HepG2 (cell line): ENCODE measurements around the gene ZNF629. TPM values are rescaled to one million over a fixed set of nuclear protein-coding genes. Genes with fewer than 3 reads are reported as not detected.

Experiments
- ATAC-seq: fragments of 200-7000 bp; cut with Tn5 transposase; 3 replicates; pipeline ENCODE4 v1.9.1; 2020; ENCODE audit warnings: mild to moderate bottlenecking, moderate library complexity
- BruUV-seq: library from RNA; stranded (reverse); fragments of 400-500 nt; replicated peaks from 2 replicates; lab custom pipeline; 2021; lab: Mats Ljungman, UMichigan
- CTCF ChIA-PET: fragments of 300-600 bp; formaldehyde crosslinking; extraction: SDS; loops from one replicate; lab custom pipeline; 2021; ENCODE audit warnings: low total read pairs, inconsistent platforms, low intra/inter-chr PET ratio; lab: Yijun Ruan, JAX
- POLR2A ChIA-PET: fragments of 350-600 bp; sonication (Branson Sonifier 250); formaldehyde crosslinking; loops from one replicate; lab custom pipeline; 2020; ENCODE audit warnings: antibody characterized with exemption, inconsistent platforms; lab: Yijun Ruan, JAX
- DNase-seq: peaks from one replicate; pipeline ENCODE4 v3.0.0-alpha.2; 2015; ENCODE audit warnings: low spot score
- FAIRE-seq: peaks from 3 replicates; lab custom pipeline; 2011; peaks lifted over from hg19 to GRCh38; lab: Jason Lieb, UNC
- H2AFZ ChIP-seq: one replicate; pipeline ENCODE4 v1.6.1; 2011; ENCODE audit warnings: low read length, inconsistent platforms
- H3K27ac ChIP-seq: fragments of 300-600 bp; 3 replicates; pipeline ENCODE4 v1.8.0; 2011; ENCODE audit warnings: mixed run types, mild to moderate bottlenecking, mixed read lengths, low read length, inconsistent platforms; ENCODE audit not compliant: insufficient read depth; ENCODE audit errors: extremely low read length
- H3K27me3 ChIP-seq, 2 experiments: fragments of 200-600 bp in 1 of 2; 2 replicates in 1 of 2; 3 replicates in 1 of 2; pipeline versions ENCODE4 v1.6.0 to v1.8.0; 2011; ENCODE audit warnings: low read length in 2 of 2, mild to moderate bottlenecking in 2 of 2, moderate library complexity in 2 of 2, inconsistent platforms in 1 of 2; ENCODE audit not compliant: insufficient read depth in 2 of 2, control insufficient read depth in 1 of 2
- H3K36me3 ChIP-seq, 2 experiments: fragments of 200-600 bp in 1 of 2; replicated peaks in 1 of 2; 2 replicates in 1 of 2; 3 replicates in 1 of 2; pipeline versions ENCODE4 v1.5.1 to v1.8.0; 2011; ENCODE audit warnings: low read length in 2 of 2, inconsistent platforms in 1 of 2; ENCODE audit not compliant: insufficient read depth in 2 of 2, control insufficient read depth in 1 of 2
- H3K4me1 ChIP-seq: 2 replicates; pipeline ENCODE4 v1.5.1; 2012; ENCODE audit warnings: low read length, inconsistent platforms; ENCODE audit not compliant: insufficient read depth
- H3K4me2 ChIP-seq: 2 replicates; pipeline ENCODE4 v1.6.0; 2011; ENCODE audit warnings: low read depth, low read length, inconsistent platforms
- H3K4me3 ChIP-seq, 3 experiments: fragments of 200-600 bp in 1 of 3; sonication (generic), shearing (Covaris generic) in 1 of 3; replicated peaks in 1 of 3; 2 replicates each; pipeline ENCODE4 v1.5.1; 2011 to 2016; ENCODE audit warnings: low read length in 3 of 3, inconsistent platforms in 2 of 3, low read depth in 2 of 3, mild to moderate bottlenecking in 2 of 3, control low read depth in 1 of 3, mixed read lengths in 1 of 3; ENCODE audit not compliant: insufficient read depth in 1 of 3
- H3K79me2 ChIP-seq: one replicate; pipeline ENCODE4 v1.6.1; 2011; ENCODE audit warnings: low read length, inconsistent platforms; ENCODE audit not compliant: insufficient read depth
- H3K9ac ChIP-seq: 2 replicates; pipeline ENCODE4 v1.6.0; 2011; ENCODE audit warnings: mild to moderate bottlenecking, low read depth, low read length, inconsistent platforms; ENCODE audit not compliant: insufficient read depth
- H3K9me3 ChIP-seq: 2 replicates; pipeline ENCODE4 v1.5.1; 2012; ENCODE audit warnings: mild to moderate bottlenecking, low read length
- H4K20me1 ChIP-seq: 2 replicates; pipeline ENCODE4 v1.6.0; 2011; ENCODE audit warnings: inconsistent platforms, mild to moderate bottlenecking, low read length, moderate library complexity; ENCODE audit not compliant: insufficient read depth
- AGO2 ChIP-seq: fragments of 200-400 bp; formaldehyde crosslinking; optimal IDR thresholded peaks from 2 replicates; pipeline ENCODE3; 2017; ENCODE audit warnings: mild to moderate bottlenecking, low read depth, low read length, moderate library complexity
- EED ChIP-seq: sonication (generic); formaldehyde crosslinking; IDR thresholded peaks from 2 replicates; pipeline ENCODE4 v1.5.0; 2020; ENCODE audit warnings: mild to moderate bottlenecking, missing genetic modification reagents
- POLR2A ChIP-seq, 2 experiments: IDR thresholded peaks; 2 replicates each; pipeline ENCODE4 v1.6.1; 2011; ENCODE audit warnings: low read depth in 2 of 2, low read length in 2 of 2, mild to moderate bottlenecking in 1 of 2, moderate library complexity in 1 of 2; ENCODE audit not compliant: insufficient read depth in 1 of 2
- RFX3 ChIP-seq: IDR thresholded peaks from 2 replicates; pipeline ENCODE4 v1.6.1; 2016; ENCODE audit warnings: missing biosample characterization, missing genetic modification reagents
- STAT5B ChIP-seq: sonication (generic); formaldehyde crosslinking; IDR thresholded peaks from 2 replicates; pipeline ENCODE4 v1.4.0; 2020; ENCODE audit warnings: missing genetic modification reagents
- ZHX1 ChIP-seq: sonication (generic); formaldehyde crosslinking; IDR thresholded peaks from 2 replicates; pipeline ENCODE4 v1.8.1; 2022; ENCODE audit warnings: low read depth, mild to moderate bottlenecking, missing genetic modification reagents
- ZNF264 ChIP-seq: sonication (generic); formaldehyde crosslinking; IDR thresholded peaks from 2 replicates; pipeline ENCODE4 v1.4.0; 2020; ENCODE audit warnings: missing genetic modification reagents
- ZNF768 ChIP-seq: sonication (generic); formaldehyde crosslinking; IDR thresholded peaks from 2 replicates; pipeline ENCODE4 v1.4.0; 2020; ENCODE audit warnings: missing genetic modification reagents
- WGBS: methylation state at CpG from one replicate; pipeline ENCODE4 v1.1.6; 2017; ENCODE audit warnings: low lambda C conversion rate; 5-methylcytosine and 5-hydroxymethylcytosine counted together
- in situ Hi-C: cut with HindIII; loops from 2 replicates; pipeline ENCODE4 v1.10.0; 2017; ENCODE audit warnings: low pct_unique_long_range_greater_than_20kb; ENCODE audit not compliant: extremely low pct_ligation_motif_present
- intact Hi-C: fragments of 100-400 bp; cut with micrococcal nuclease; formaldehyde crosslinking; loops from one replicate; pipeline ENCODE4 v1.10.0; 2022; ENCODE audit not compliant: unreplicated experiment
- polyA plus RNA-seq, 8 experiments: library from polyadenylated mRNA; depleted of rRNA in 3 of 8; stranded (reverse) in 7 of 8; unstranded in 1 of 8; fragments of >200 nt; fragmentation: Illumina TruSeq in 4 of 8; extraction: Trizol in 4 of 8; gene quantifications; 2 replicates each; pipeline versions ENCODE4 v1.2.1 to v1.2.3, GENCODE V29; 2011 to 2016; ENCODE audit warnings: low read depth in 4 of 8, missing spikeins in 1 of 8, mixed read lengths in 1 of 8; ENCODE audit not compliant: insufficient read depth in 1 of 8
- total RNA-seq, 5 experiments: library from RNA; depleted of rRNA; stranded (reverse); fragments of >200 nt; fragmentation: Illumina TruSeq; extraction: Trizol; gene quantifications; 2 replicates each; pipeline ENCODE4 v1.2.3, GENCODE V29; 2016; ENCODE audit warnings: low read depth in 1 of 5

ZNF629 gene
- total and polyA plus RNA-seq, 2 of the 13 experiments (the other 11 are each of a cell fraction or from before 2014, with no cell fraction given) = 6.1 to 16.5 TPM

- no peak overlapping the region for H3K9ac ChIP-seq
- no peaks in the 10 kb centered on the region for H3K9me3 ChIP-seq
- TF ChIP-seq STAT5B (CRISPR knock-in tag) (no peak), EED (no peak), AGO2 (peak; percentile 45), ZNF264 (CRISPR knock-in tag) (no peak), RFX3 (no peak)
- H3K4me1 ChIP-seq = peaks cover 11% of the 10 kb centered on the region
- FAIRE-seq (no peak), DNase-seq (no peak), ATAC-seq (no peak)
- H3K27me3 ChIP-seq = no peaks in the 10 kb centered on the region
- H2AFZ ChIP-seq = no peak overlapping the region
- in situ Hi-C loops (no loop called here), intact Hi-C loops (no loop called here)
- 94% methylated on average over 13 of the region's 13 CpGs for WGBS
- no peak overlapping the region for H3K4me2 ChIP-seq
- no peak overlapping the region for H3K27ac ChIP-seq
- BruUV-seq = no TSS peak
- no peaks in the 10 kb centered on the region for H4K20me1 ChIP-seq
- peaks cover 13 to 40% of the 10 kb centered on the region in 2 experiments for H3K36me3 ChIP-seq
- H3K79me2 ChIP-seq = no peaks in the 10 kb centered on the region
- CTCF ChIA-PET = no interaction called here
- no peak overlapping the region for H3K4me3 ChIP-seq
- POLR2A ChIA-PET = interaction anchor here (3.4 kb wide), 1 partner anchor 8 kb away, joined by 15 read pairs; the partner anchor contains the start of gene PHKG2
Observed at GRCh38 chr16:30756781-30757100, 30.3 kb downstream of the ZNF629 start.

- H3K4me1 ChIP-seq = peaks cover 10% of the 10 kb centered on the region
- intact Hi-C loops (no loop called here), in situ Hi-C loops (no loop called here)
- no peak overlapping the region for H3K4me2 ChIP-seq
- H2AFZ ChIP-seq = no peak overlapping the region
- 97% methylated on average over 19 of the region's 20 CpGs for WGBS
- CTCF ChIA-PET = no interaction called here
- POLR2A ChIA-PET = interaction anchor here (3.4 kb wide), 1 partner anchor 8 kb away, joined by 15 read pairs; the partner anchor contains the start of gene PHKG2
- DNase-seq (no peak), ATAC-seq (no peak), FAIRE-seq (no peak)
- BruUV-seq = no TSS peak
- no peak overlapping the region for H3K4me3 ChIP-seq
- H3K79me2 ChIP-seq = no peaks in the 10 kb centered on the region
- peaks cover 15 to 45% of the 10 kb centered on the region in 2 experiments for H3K36me3 ChIP-seq
- no peaks in the 10 kb centered on the region for H3K9me3 ChIP-seq
- H3K27ac ChIP-seq = no peak overlapping the region
- H3K9ac ChIP-seq = no peak overlapping the region
- no peaks in the 10 kb centered on the region for H4K20me1 ChIP-seq
- no peaks in the 10 kb centered on the region for H3K27me3 ChIP-seq
- TF ChIP-seq ZNF768 (CRISPR knock-in tag) (peak; percentile 16; the same call in 1 of the 2 replicates), ZHX1 (CRISPR knock-in tag) (no peak), AGO2 (peak; percentile 47), POLR2A (IDR thresholded peaks at IDR 0.05; ENCODE audit: insufficient read depth in 1 of 2, low read depth in 2 of 2, low read length in 2 of 2) (0 out of 4 replicates have a peak, but pooled peaks of 1 of the 2 experiments have one; percentile 24)
Observed at GRCh38 chr16:30755955-30756780, 30.8 kb downstream of the ZNF629 start.
